ENCODE results near the gene RABL2B.
"Not testable (repeated sequence)": the region's sequence is repeated elsewhere in the genome, so short reads cannot be mapped to it uniquely, and the experiment has no call there.

Gene RABL2B

DNA sequence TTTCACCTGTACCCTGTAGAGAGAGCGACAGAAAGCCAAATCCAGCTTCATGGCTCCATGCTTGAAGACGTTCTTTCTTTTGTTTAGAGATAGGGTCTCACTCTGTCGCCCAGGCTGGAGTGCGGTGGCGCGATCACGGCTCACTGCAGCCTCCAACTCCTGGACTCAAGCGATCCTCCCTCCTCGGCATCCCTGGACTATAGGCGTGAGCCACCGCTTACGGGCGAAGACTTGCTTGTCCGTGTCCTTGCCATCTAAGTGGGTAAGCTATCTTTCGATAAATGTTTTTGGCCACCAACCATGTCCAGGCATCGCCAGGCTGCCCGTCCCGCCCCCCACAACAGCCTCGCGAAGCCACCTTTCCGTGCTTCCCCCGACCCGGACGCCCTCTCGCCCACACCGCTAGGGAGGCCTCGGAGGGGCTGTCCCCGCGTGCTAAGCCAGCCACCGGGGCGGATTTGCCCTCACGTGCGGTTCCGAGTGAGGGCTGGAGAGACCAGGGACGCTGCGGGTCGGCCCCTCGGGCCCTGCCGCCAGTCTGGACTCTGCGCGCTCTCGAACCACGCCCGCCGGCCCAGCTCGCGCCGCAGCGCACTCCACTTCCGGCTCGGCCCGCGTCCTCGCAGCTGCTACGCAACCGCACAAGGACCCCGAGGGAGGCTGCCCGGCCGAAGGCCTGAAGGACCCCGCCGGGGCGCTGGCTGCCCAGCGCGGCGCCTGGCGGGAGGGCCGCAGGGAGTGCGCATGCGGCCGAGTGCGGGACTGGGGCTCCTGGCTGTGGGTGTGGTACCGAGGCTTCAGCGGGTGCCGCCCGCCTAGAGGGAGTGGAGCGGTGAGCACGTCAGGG is at the start of gene RABL2B:
RABL2B (minus strand) TSS at position 604 of the 847 bp plus-strand sequence. CDS start 1,342 bp downstream, outside the sequence.
- DNase-seq, result peak; percentile 31

DNA sequence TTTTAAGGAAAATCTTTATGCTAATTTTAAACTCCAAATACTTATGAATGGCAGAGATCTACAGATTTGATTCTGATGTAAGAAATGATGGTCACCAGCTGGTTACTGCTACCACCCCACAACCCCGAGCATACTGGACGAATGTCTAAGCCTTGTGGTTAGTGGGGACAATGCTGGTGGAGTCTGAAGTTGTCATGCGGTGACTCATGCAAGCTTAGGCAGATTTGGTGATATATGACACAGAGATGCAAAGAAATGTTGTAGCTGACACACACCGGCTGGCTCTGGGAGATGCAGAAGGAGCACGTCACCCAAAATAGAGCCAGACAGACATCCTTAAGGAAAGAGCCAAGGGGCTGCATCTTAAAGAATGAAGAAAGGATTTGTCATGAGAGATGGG is 3.5 kb upstream of the RABL2B start:
- not testable (repeated sequence) for DNase-seq

- not testable (repeated sequence) for DNase-seq
Measured at GRCh38 chr22:50785289-50785688, 1.9 kb upstream of the RABL2B start.

DNA sequence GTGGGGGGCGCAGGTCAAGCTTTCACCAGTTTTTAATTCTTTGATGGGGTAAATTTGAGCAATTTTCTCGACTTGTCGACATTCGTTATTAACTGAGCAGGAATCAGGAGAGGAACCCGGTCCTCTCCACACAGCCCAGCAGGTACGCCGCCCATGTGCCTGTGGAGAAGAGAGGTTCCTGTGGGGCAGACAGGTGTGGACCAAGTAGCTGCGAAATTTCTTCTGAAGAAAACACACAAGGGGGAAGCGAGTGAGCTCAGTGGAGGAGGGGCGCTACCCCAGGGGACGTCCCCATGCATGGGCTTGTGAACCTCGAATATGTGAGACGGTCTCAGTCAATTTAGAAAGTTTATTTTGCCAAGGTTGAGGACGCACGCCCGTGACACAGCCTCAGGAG is 442 bp upstream of the RABL2B start:
- DNase-seq, result not testable (repeated sequence)

GRCh38 chr22:50782253-50782652 is 1.2 kb downstream of the RABL2B start:
- DNase-seq, result not testable (repeated sequence)

DNA sequence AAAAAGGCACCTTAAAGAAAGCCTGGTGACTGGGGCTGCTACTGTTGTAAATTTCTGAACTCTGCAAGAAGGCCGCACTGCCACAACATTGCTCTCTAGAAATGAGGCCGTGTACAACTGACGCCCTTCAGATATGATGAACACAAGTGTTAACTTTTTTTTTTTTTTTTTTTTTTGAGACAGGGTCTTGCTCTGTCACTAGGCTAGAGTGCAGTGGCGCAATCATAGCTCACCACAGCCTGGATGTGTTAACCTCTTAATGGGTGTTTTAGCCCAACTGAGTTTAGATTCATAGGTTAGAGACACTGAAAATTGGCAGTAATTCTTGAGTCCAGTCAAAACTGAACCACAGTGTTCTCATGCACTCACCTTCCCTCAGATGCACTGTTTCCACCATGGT is 3.2 kb downstream of the RABL2B start:
- not testable (repeated sequence) for DNase-seq

GRCh38 chr22:50777631-50778030 is 5.8 kb downstream of the RABL2B start:
- not testable (repeated sequence) for DNase-seq

- not testable (repeated sequence) for DNase-seq
Measured at GRCh38 chr22:50775132-50775531, 8.3 kb downstream of the RABL2B start.

GRCh38 chr22:50764288-50764687 is 19.1 kb downstream of the RABL2B start:
- DNase-seq, result not testable (repeated sequence)

GRCh38 chr22:50761829-50762228 is 21.6 kb downstream of the RABL2B start:
- not testable (repeated sequence) for DNase-seq

DNA sequence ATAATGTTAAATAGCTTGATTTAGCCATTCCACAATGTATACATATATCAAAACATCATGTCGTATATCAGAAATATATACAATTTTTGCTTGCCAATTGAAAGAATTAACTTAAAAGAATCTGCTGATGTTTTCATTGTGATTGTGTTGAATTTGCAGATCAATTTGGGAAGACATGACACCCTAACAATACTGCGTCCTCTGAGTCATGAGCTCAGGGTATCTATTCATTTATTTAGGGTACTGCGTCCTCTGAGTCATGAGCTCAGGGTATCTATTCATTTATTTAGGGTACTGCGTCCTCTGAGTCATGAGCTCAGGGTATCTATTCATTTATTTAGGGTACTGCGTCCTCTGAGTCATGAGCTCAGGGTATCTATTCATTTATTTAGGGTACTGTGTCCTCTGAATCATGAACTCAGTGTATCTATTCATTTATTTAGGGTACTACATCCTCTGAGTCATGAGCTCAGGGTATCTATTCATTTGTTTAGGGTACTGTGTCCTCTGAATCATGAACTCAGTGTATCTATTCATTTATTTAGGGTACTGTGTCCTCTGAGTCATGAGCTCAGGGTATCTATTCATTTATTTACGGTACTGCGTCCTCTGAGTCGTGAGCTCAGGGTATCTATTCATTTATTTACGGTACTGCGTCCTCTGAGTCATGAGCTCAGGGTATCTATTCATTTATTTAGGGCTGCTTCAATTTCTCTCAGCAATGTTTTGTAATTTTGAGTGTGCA is 23.7 kb downstream of the RABL2B start:
- not testable (repeated sequence) for DNase-seq

GRCh38 chr22:50756949-50757491 is 26.4 kb downstream of the RABL2B start:
- DNase-seq, result peak; percentile 1

DNA sequence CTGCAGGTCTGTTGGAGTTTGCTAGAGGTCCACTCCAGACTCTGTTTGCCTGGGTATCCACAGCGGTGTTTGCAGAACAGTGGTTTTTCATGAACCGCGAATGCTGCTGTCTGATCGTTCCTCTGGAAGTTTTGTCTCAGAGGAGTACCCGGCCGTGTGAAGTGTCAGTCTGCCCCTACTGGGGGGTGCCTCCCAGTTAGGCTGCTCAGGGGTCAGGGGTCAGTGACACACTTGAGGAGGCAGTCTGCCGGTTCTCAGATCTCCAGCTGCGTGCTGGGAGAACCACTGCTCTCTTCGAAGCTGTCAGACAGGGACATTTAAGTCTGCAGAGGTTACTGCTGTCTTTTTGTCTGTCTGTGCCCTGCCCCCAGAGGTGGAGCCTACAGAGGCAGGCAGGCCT is 27.0 kb downstream of the RABL2B start:
- not testable (repeated sequence) for DNase-seq

DNA sequence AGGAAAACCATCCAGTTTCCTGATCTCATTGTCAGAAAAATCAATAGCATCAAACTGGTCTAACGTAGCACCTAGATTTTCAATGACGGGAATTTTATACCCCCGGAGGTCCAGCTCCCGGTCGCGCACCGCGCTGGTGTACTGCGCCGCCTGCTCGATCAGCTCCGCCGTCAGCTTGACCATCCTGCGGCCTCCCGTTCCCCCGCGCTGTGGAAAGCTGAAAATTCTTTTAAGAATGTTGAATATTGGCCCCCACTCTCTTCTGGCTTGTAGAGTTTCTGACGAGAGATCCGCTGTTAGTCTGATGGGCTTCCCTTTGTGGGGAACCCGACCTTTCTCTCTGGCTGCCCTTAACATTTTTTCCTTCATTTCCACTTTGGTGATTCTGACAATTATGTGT is 28.2 kb downstream of the RABL2B start:
- not testable (repeated sequence) for DNase-seq

GRCh38 chr22:50749302-50750074 is 33.9 kb downstream of the RABL2B start:
- DNase-seq, result not testable (repeated sequence)

- not testable (repeated sequence) for DNase-seq
Measured at GRCh38 chr22:50748630-50749029, 34.8 kb downstream of the RABL2B start.

DNA sequence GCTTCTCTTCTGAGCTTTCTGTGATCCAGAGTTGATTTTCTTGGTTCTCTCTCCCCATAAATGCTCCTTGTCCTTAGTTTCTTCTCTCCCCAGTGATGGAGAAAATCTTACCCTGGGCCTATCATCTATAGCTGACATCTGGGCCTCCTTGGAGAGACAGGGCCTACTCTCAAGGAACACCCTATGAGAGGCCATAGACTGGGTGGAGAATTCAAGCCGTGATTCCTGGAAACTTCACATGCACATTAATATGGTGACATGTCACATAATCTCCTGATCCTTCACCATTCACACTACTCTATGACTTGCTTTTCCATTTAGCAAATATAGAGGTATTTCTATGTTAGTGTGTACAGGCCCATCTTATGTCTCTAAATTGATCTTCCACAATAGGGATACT is 35.9 kb downstream of the RABL2B start:
- DNase-seq, result not testable (repeated sequence)

GRCh38 chr22:50744424-50744823 is 39.0 kb downstream of the RABL2B start:
- DNase-seq, result not testable (repeated sequence)

GRCh38 chr22:50740714-50741113 is 42.7 kb downstream of the RABL2B start:
- DNase-seq, result not testable (repeated sequence)

DNA sequence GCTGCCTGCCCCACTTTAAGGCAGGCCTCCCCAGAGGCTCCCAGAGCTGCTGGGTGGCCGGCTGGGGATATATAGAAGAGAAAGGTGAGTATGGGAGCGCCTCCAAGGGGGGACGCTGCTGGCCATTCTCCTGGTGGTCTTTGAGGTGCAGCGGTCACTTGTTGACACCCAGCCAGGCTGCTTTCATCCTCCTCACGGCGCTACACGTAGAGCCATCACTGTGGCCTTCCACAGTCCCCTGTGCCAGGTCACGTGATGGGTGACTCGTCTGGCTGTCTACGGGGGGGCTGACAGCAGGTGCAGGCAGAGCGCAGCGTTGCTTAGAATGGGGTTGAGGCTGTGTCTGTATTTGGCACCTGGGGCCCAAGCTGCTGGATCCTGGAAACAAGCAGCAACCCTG is 43.5 kb downstream of the RABL2B start:
- DNase-seq, result peak; percentile 4

DNA sequence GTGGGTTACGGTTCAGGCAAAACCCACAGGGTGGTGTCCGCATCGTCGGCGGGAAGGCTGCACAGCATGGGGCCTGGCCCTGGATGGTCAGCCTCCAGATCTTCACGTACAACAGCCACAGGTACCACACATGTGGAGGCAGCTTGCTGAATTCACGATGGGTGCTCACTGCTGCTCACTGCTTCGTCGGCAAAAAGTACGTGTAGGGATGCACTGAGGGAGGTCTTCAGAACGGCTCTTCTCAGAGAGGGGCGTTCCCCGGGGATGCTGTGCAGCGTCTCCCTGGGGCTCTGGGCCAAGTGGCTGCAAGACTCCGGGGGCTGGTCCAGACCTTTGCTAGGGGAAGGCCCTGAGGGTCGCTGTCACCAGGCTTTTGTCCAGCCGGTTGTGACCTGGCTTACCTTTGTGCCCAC is 44.2 kb downstream of the RABL2B start:
- no peak for DNase-seq

DNA sequence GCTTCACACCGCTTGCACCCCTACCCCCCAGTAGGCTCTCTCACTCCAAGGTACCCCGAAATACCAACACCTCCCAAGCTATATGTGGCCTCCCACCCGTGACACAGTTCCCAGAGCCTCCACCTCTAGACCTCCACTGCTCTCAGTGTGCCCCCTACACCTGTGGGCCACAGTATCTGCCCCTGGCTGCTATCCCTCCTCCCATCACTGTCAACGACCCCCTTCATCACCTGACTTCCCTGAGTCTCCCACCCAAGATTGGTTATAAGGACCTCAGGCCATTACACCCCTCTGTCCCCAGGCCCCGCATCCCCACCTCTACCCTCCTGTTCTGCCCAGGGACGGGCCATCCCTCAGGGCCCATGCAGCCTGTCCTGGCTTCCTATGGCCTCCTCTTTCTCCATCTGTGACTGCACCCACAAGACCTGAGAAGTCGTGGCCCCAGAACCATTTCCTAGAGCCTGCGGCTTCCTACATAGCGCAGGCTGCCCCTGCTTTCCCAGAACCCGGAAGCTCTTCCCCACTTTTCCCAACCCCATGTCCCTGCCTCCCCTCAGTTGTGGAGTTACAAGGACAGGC is 44.7 kb downstream of the RABL2B start:
- DNase-seq, result no peak

Measured in NCI-H1092 treated with DMSO at 0.1 percent for 48 hours (cell line).